HepG2 (cell line): Measurements from ENCODE around the gene GNG7. TPM values are rescaled to one million over a fixed set of nuclear protein-coding genes. Genes with fewer than 3 reads are reported as not detected.

Experiments
- ATRX ChIP-seq: sonication (generic); formaldehyde crosslinking; IDR thresholded peaks from 2 replicates; pipeline ENCODE4 v1.4.0; 2020; ENCODE audit warnings: missing genetic modification reagents, borderline replicate concordance
- CBX2 ChIP-seq, 2 experiments: fragments of 200-600 bp in 1 of 2; sonication (generic); formaldehyde crosslinking in 1 of 2; IDR thresholded peaks; 2 replicates each; pipeline versions ENCODE4 v1.7.0 to v1.8.1; 2018 to 2022; ENCODE audit warnings: low read depth in 2 of 2, low read length in 1 of 2, mild to moderate bottlenecking in 1 of 2, missing genetic modification reagents in 1 of 2
- HDAC2 ChIP-seq: sonication (generic); formaldehyde crosslinking; IDR thresholded peaks from 2 replicates; pipeline ENCODE4 v1.4.0; 2020; ENCODE audit warnings: missing genetic modification reagents
- HNF1B ChIP-seq: sonication (generic); formaldehyde crosslinking; IDR thresholded peaks from 2 replicates; pipeline ENCODE4 v1.5.1; 2020; ENCODE audit warnings: mild to moderate bottlenecking, moderate library complexity, missing genetic modification reagents
- NFAT5 ChIP-seq: sonication (generic); formaldehyde crosslinking; IDR thresholded peaks from 2 replicates; pipeline ENCODE4 v1.4.0; 2020; ENCODE audit warnings: missing genetic modification reagents
- NKX3-1 ChIP-seq: sonication (generic); formaldehyde crosslinking; IDR thresholded peaks from 2 replicates; pipeline ENCODE4 v1.5.0; 2020; ENCODE audit warnings: missing genetic modification reagents
- SATB2 ChIP-seq: sonication (generic); formaldehyde crosslinking; IDR thresholded peaks from 2 replicates; pipeline ENCODE4 v1.5.0; 2020; ENCODE audit warnings: missing genetic modification reagents
- SPEN ChIP-seq: sonication (generic); formaldehyde crosslinking; IDR thresholded peaks from 2 replicates; pipeline ENCODE4 v1.5.1; 2020; ENCODE audit warnings: low read depth, mild to moderate bottlenecking, missing genetic modification reagents
- ZBTB21 ChIP-seq: sonication (generic); formaldehyde crosslinking; IDR thresholded peaks from 2 replicates; pipeline ENCODE4 v1.4.0; 2020; ENCODE audit warnings: missing genetic modification reagents
- ZBTB25 ChIP-seq: IDR thresholded peaks from 2 replicates; pipeline ENCODE4 v1.6.1; 2018; ENCODE audit warnings: missing genetic modification reagents
- ZHX1 ChIP-seq: sonication (generic); formaldehyde crosslinking; IDR thresholded peaks from 2 replicates; pipeline ENCODE4 v1.8.1; 2022; ENCODE audit warnings: low read depth, mild to moderate bottlenecking, missing genetic modification reagents
- ZNF264 ChIP-seq: sonication (generic); formaldehyde crosslinking; IDR thresholded peaks from 2 replicates; pipeline ENCODE4 v1.4.0; 2020; ENCODE audit warnings: missing genetic modification reagents
- ZNF331 ChIP-seq: sonication (generic); formaldehyde crosslinking; IDR thresholded peaks from 2 replicates; pipeline ENCODE4 v1.4.0; 2020; ENCODE audit warnings: missing genetic modification reagents
- ZNF567 ChIP-seq: sonication (generic); formaldehyde crosslinking; IDR thresholded peaks from 2 replicates; pipeline ENCODE4 v1.8.1; 2023; ENCODE audit warnings: mild to moderate bottlenecking, missing genetic modification reagents, borderline replicate concordance
- polyA plus RNA-seq, 8 experiments: library from polyadenylated mRNA; depleted of rRNA in 3 of 8; stranded (reverse) in 7 of 8; unstranded in 1 of 8; fragments of >200 nt; fragmentation: Illumina TruSeq in 4 of 8; extraction: Trizol in 4 of 8; gene quantifications; 2 replicates each; pipeline versions ENCODE4 v1.2.1 to v1.2.3, GENCODE V29; 2011 to 2016; ENCODE audit warnings: low read depth in 4 of 8, missing spikeins in 1 of 8, mixed read lengths in 1 of 8; ENCODE audit not compliant: insufficient read depth in 1 of 8
- total RNA-seq, 5 experiments: library from RNA; depleted of rRNA; stranded (reverse); fragments of >200 nt; fragmentation: Illumina TruSeq; extraction: Trizol; gene quantifications; 2 replicates each; pipeline ENCODE4 v1.2.3, GENCODE V29; 2016; ENCODE audit warnings: low read depth in 1 of 5
- TF ChIP-seq, protein P1 (sequence below): sonication (generic); formaldehyde crosslinking; IDR thresholded peaks from 2 replicates; pipeline ENCODE4 v1.5.1; 2020; ENCODE audit warnings: mild to moderate bottlenecking, missing genetic modification reagents, moderate library complexity

The GNG7 gene
- total and polyA plus RNA-seq, 2 of the 13 experiments (the other 11 are each of a cell fraction or from before 2014, with no cell fraction given), result 1.4 to 3.3 TPM

- peak; percentile 98 for TF ChIP-seq NKX3-1 (CRISPR knock-in tag)
- peak; percentile 97 for TF ChIP-seq HDAC2
- peak; percentile 83; the same call in 1 of the 2 replicates for TF ChIP-seq ZNF264 (CRISPR knock-in tag)
- peak; percentile 96 for TF ChIP-seq NFAT5 (CRISPR knock-in tag)
- no peak for TF ChIP-seq CBX2 (IDR thresholded peaks at IDR 0.05; ENCODE audit: low read depth, low read length)
- TF ChIP-seq CBX2 (CRISPR knock-in tag; IDR thresholded peaks at IDR 0.05; ENCODE audit: low read depth), result no peak
- TF ChIP-seq ZNF331 (CRISPR knock-in tag), result peak; percentile 98
- TF ChIP-seq ZHX1, result no peak
- TF ChIP-seq ZNF567 (CRISPR knock-in tag), result peak; percentile 81; the same call in 1 of the 2 replicates
- TF ChIP-seq, protein P1, sequence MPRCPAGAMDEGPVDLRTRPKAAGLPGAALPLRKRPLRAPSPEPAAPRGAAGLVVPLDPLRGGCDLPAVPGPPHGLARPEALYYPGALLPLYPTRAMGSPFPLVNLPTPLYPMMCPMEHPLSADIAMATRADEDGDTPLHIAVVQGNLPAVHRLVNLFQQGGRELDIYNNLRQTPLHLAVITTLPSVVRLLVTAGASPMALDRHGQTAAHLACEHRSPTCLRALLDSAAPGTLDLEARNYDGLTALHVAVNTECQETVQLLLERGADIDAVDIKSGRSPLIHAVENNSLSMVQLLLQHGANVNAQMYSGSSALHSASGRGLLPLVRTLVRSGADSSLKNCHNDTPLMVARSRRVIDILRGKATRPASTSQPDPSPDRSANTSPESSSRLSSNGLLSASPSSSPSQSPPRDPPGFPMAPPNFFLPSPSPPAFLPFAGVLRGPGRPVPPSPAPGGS (CRISPR knock-in tag), result peak; percentile 83
- peak; percentile 99 for TF ChIP-seq ZBTB25 (CRISPR knock-in tag)
- peak; percentile 75; the same call in 1 of the 2 replicates for TF ChIP-seq ATRX (CRISPR knock-in tag)
- TF ChIP-seq ZBTB21 (CRISPR knock-in tag), result peak; percentile 85
- peak; percentile 98 for TF ChIP-seq HNF1B (CRISPR knock-in tag)
- peak; percentile 94 for TF ChIP-seq SPEN
- TF ChIP-seq SATB2 (CRISPR knock-in tag), result peak; percentile 95
These were observed 37.3 kb upstream of the GNG7 start, which contains the start of gene SLC39A3 (continued) for GRCh38 chr19:2739602-2740313.
